GM19438 (cell line): Measurements from ENCODE around the gene GRM4.
"Not testable (repeated sequence)": the region's sequence is repeated elsewhere in the genome, so short reads cannot be mapped to it uniquely, and the experiment has no call there.

Experiments used
- ATAC-seq: cut with Tn5 transposase; IDR thresholded peaks from one replicate; pipeline ENCODE4 v1.9.1; 2021; ENCODE audit warnings: low read depth; ENCODE audit not compliant: unreplicated experiment

GRM4 gene

GRCh38 chr6:34047913-34048867 is 97.7 kb downstream of the GRM4 start:
- no peak for ATAC-seq

DNA sequence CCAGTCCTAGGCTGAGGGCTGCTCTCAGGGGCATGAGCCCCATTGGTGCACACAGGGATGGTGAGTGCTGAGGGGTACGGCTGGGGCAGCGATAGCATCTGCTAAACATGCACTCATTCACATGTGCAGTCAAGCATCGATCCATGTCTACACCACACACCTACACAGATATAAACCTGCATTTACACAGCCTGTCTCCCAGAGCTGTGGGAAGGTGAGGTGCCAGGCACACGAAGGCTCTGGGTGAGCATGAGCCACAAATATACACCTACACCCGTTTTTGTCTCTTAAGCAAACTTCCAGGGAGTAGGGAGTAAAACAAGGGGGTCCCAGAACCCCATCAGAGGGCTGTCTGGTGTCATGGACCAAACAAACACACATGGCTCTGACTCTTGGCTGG is 99.3 kb downstream of the GRM4 start:
- no peak for ATAC-seq

- no peak for ATAC-seq
These were observed 100.1 kb downstream of the GRM4 start for GRCh38 chr6:34045771-34046170.

- no peak for ATAC-seq
These were observed 100.8 kb downstream of the GRM4 start for GRCh38 chr6:34044945-34045595.

DNA sequence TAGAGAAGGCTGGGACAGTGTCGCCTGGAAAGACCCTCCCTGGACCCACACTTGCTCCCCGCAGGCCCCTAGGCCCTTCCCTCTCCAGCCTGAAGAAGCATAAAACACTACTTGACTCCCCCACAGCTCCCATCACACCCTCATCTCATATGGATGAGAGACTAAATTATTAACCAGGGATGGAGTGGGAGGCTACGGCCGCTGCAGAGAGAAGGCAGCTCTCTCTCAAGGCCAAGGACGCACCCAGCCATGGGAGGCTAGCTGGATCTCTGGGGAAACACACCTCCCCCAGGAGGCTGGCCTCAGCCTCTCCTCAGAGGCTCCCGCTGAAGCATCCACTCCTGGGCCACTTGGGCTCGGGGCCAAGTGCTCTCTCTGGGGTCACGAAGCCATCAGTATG is 102.5 kb downstream of the GRM4 start:
- no peak for ATAC-seq

DNA sequence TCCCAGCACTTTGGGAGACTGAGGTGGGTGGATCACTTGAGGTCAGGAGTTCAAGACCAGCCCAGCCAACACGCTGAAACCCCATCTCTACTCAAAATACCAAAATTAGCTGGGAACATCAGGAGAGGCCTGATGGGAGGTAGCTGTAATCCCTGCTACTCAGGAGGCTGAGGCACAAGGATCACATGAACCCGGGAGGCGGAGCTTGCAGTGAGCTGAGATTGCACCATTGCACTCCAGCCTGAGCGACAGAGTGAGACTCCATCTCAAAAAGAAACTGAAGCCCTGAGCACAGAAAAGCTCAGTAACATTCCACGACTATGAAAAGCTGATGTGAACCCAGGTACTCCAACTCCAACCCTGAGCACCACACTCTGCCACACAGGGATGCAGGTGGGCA is 103.9 kb downstream of the GRM4 start:
- not testable (repeated sequence) for ATAC-seq

DNA sequence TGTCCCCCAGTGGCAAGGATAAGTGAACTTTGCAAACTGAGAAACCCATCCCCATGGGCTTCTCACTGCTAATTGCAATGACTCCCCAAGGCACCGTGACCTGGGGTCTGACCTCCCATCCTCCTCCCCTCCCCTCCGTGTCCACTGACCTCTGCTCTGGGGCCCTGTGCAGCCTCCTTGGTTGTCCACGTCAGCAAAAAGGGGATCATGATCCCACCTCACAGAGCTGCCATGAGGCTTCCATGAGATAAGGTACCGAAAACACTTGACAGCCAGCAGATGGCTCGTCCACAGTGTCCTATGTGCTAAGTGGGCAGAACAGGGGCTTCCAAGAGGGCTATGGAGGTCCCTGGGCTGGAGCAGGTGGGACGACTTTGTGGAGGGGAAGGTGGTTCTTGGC is 104.5 kb downstream of the GRM4 start:
- no peak for ATAC-seq

- ATAC-seq, result no peak
These were observed 105.9 kb downstream of the GRM4 start for GRCh38 chr6:34039943-34040342.

- no peak for ATAC-seq
These were observed 108.7 kb downstream of the GRM4 start for GRCh38 chr6:34037151-34037550.

DNA sequence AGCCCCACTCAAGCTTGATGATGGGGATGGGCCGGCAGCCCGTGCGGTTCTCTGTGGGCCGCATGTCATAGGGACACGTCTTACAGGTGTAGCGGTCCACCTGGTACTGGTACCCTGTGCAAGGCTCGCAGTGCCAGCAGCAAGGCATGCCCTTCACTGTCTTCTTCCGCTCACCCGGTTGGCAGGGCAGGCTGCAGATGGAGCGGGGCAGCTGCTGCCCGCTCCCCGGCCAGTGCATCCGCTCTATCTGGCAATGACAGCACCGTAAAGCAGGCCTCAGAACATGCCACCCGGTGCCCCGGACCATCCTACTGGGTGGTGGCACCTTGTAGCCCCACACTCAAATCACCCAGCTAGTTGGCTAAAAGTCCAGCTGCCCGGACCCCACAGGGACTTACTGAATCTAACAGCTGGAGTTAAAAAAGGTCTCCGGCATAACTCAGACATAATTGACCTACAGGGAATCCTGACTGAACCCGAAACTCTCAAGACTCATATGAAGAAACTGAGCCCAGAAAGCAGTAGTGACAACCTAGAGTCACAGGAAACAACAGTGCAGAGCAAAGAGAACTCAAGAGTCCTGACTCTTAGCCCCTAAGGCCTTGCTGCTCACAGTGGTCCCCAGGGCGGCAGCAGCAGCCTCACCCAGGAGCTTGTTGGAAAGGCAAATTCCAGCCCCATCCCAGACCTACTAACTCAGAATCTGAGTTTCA is 109.4 kb downstream of the GRM4 start:
- ATAC-seq, result no peak

GRCh38 chr6:34035704-34036356 is 110.1 kb downstream of the GRM4 start:
- no peak for ATAC-seq

DNA sequence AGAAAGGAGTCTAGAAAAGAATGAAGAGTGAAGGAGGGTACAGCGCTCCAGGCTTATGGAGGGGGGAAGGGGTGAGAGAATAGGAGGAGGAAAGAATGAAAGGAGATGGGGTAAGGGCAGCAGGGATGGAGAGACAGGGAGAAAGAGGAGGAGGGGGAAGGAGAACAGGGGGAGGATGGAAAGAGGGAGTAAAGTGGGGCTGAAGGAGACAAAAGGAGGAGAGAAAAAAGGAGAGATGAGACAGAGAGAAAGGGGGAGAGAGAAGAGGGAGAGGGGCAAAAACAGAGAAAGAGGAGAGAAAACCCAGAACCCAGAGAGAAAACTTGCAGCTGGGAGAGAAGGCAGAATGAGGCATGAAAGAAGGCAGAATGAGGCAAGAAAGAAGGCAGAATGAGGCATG is 110.7 kb downstream of the GRM4 start:
- ATAC-seq, result no peak

GRCh38 chr6:34032856-34033255 is 113.0 kb downstream of the GRM4 start:
- no peak for ATAC-seq

DNA sequence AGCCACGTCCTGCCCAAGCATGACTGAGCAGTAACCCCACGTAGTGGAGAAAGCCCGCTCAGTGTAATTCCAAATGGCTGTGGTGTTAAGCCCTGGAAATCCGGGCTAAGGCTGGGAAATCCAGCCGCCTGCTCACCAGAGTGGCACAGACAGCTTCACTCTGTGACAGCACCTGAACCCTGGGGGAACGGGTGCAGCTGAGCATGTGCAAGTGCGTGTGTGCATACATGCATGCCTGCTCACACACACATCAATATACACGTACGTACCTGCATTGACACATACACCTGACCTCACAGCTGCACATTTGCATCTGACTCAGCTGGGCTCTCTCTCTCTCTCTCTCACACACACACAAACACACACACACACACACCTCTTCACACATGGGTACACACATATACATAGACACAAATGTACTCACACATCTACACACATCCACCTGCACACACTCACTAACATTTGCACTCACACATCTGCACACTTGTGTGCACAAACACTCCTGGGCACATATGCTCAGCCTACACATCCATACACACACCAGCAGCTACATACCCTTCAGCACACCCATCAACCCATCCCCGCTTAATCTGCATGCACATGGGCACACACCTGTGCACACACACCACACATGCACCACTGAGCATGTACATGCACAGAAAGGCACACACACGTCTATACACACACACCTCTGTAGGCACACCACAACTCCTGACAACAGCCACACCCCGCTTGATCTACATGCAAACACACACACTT is 114.1 kb downstream of the GRM4 start:
- ATAC-seq, result no peak

DNA sequence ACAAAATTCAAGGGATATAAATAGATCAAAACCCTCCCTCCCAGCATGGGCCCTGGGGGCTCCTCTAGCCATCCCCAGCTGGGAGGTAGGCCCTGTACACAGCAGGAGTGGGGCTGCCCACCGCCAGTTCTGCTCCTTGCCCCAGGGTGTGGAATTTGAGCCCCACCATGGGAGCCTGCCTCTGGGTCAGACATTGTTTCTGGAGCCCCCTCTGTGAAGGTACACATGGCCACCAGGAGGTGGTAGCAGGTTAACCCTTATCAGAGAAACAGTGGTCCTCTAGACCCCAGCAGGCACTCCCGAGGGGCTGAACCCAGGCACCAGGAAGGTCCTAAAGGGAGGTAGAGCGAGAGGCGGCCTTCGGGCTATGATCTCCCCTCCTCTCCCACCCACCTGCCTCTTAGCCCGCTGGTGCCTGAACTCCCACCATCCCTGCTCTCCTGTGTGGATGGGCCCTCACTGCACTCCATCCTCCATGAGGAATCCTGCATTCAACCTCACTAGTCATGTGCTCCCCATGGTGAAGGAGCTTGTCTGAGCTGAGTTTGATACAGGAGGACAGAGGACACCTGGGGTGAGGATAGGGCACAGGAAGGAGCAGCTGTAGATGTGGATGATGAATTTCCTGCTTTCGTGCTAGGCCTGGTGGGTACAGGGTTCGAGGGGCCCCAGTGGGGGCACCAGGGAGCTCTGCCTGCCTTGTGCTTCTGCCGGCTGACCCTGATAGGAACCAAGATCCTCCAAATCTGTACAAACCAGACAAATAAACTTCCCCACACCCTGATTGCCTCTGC is 114.9 kb downstream of the GRM4 start:
- ATAC-seq, result no peak

DNA sequence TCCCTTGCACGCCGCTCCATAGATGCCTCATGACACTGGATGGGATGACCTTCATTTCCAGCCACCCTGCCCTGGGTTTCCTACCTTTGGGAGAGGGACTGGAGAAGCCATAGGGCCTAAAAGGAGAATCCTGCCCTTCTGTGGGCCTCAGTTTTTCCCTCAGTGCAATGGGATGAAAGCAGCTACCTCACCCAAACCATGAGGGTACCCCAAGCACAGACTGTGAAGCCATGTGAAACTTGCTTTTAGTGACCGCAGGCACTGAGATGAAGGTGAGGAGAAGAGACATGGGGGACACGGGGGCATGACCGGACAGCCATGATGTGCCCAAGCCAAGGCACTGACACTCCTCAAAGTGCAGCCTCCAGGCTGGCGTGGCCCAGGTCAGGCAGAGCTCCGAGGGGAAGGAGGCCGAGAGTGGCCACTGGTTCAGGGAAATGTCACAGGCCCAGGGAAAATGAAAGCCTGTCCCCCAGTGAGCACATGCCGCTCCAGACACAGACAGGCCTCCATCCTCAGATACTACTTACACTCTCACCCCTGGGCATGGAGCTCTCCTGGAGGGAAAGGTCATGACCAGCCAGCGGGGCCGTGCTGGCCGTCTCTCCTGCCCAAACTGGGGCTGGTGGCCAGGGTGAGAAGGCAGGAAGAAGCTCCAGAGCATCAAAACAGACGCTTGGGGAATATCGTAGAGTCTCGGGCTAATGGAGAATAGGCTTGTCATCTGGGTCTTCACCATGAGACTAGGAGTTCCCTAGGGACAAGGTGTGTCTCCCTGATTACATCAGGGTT is 116.2 kb downstream of the GRM4 start:
- ATAC-seq, result no peak

DNA sequence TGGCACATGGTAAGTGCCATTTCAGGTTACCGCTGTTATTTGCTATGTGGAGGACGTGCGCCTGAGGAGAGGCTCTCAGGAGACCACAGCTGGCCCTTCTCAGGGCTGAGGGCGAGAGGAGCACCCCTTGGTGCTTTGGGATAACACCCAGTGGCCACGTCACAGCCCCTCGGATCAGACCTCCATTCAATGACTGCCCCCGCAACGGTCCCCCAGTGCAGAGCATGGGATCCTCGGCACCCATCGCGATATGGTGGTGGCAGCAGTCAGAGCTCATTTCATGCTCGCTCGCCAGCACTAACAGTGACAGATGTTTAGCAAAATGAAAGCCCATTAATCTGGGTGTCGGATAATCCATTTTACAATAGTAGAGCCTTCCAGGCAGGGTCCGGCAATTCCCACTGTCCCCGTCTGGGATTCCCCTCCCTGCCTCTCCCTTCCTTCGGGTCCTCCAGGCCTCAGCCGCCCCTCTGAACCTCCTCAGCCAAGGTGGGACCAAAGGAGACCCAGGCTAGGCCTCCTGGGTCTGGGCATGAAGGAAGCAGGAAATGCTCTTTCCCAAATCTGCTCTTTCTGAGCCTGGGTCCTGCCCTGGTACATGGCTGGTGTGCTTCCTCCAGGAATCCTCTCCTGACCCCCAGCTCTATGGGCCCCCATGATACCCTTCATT is 117.1 kb downstream of the GRM4 start:
- ATAC-seq, result no peak

DNA sequence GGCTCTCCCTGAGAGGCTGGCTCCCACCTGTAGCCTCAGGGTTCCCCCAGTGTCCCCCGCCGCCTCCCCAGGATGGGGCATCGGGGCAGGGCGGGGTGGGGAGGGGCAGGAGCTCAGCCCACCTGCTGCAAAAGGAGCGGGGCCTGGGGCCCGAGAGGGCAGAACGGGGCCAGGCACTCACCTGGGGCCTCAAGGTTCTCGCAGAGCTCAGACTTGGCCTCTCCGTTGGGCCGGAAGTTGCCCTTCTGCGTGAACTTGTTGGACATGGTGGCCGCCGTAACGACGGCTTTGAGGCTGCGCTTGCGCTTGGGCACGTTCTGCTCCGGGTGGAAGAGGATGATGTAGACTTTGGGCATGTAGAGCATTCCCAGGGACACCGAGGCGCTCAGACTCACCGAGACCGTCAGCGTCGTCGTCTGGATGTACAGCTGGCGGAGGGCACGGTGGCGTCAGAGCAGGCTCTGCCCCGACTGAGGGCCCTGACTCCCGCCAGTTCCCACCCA is 117.9 kb downstream of the GRM4 start:
- ATAC-seq, result no peak
